Hematopoietic multipotent progenitor cell treated with erythropoietin and hydrocortisone succinate and interleukin-3 and kit ligand, for 17 days (in vitro differentiated cells): ENCODE results near the gene ELMO1.

Source experiments
- DNase-seq: peaks from one replicate; pipeline ENCODE4 v3.0.0-alpha.2; 2015; ENCODE audit warnings: low spot score

Gene ELMO1

GRCh38 chr7:37119296-37119860 lies 329.3 kb downstream of the ELMO1 start:
- no peak for DNase-seq

- no peak for DNase-seq
These were observed 330.7 kb downstream of the ELMO1 start for GRCh38 chr7:37118004-37118403.

DNA sequence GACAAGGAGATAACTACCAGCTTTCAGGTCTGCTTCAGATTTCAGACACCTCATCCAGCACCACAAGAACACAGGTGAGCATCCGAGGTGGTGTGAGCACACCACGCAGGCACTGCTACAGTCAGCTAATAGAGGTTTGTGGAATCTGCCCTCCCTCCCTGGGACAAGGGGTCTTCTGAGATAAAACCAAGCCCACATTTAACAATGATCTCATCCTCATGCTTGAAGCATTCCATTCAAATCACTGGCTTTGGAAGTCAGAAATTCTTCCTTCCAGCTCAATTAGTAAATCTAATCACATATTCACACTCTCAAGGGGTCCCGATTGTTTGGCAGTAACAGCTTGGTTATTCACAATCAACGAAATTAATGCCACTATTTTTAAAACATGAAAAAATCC lies 331.4 kb downstream of the ELMO1 start:
- no peak for DNase-seq

DNA sequence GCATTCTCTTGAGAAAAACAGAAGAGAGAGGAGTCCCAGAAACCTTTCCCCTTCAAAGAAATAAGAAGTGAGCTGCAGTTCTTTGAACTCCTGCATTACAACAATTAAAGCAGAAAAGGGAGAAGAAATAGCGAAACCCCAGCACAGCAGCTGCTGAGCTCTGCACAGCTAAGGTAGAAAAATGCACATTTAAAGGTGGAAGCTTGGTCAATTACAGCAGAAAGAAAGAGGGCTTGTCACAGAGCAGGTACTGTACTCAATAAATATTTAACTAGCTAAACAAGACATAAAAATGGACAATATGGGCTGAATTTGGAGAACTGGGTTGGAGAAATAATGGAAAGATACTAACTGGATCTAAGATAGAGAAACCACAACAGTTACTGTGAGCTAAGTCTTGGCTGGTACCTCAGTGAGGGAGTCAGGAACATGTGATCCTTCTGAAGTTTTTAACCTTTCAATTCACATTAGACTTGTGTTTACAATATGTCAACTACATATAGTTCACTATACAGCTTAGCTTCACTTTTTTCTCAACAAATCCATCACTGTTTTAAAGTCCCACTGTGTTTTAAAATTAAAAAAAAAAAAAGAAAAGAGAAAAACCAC lies 332.5 kb downstream of the ELMO1 start:
- DNase-seq, result no peak

- DNase-seq, result no peak
These were observed 334.9 kb downstream of the ELMO1 start for GRCh38 chr7:37113661-37114355.

- no peak for DNase-seq
These were observed 335.8 kb downstream of the ELMO1 start for GRCh38 chr7:37112876-37113275.

- no peak for DNase-seq
These were observed 336.4 kb downstream of the ELMO1 start for GRCh38 chr7:37112218-37112617.

DNA sequence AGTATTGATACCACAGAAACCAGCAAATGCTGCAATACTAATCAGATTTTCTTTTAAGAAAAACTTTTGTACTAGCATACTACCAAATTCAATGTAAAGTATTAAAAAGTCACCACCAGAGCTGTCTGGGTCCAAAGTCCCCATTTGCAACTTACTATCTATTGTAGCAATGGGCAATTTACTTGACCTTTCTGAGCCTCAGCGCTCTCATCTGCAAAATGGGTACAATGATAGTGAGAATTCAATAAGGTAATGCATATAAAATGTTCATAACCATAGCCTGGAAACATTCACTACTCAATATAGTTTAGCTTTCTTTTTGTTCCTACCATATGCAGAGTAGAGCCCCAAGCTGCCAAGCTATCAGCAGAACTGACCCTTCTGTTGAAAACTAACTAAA lies 337.2 kb downstream of the ELMO1 start:
- no peak for DNase-seq

DNA sequence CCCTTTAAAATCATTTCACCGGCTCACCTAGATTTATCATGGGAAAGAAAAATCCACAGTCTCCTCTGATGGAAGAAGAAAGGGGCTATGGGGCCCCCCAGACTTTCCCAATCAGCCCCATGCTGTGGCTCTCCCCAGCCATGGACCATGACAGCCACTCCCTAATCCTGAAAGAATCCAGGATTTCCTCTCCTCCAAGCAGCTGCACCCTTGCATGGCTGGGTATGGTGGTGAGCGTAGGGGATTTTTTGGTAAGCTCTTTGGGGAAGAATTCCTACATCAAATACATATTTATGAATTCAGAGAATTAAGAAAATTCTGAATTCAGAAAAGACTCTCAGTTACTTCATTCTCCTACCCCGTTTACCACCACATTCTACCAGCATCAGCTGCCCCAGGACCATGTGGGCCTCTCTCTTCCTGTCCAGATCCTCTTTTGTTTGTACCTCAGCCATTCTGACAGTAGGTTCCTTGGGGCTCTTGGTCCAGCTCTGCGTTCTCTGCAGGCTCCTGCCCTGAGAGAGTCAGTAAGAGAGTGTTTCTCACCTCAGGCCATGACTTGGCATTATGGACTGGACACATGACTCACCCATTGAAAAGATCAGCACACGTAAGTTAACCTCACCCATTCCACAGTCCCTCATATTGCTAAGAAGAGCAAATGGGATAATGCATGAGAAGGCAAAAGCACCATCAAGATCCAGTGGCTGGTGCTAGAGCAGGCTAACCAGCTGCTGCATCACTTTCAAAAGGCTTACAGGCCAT lies 337.8 kb downstream of the ELMO1 start:
- no peak for DNase-seq

DNA sequence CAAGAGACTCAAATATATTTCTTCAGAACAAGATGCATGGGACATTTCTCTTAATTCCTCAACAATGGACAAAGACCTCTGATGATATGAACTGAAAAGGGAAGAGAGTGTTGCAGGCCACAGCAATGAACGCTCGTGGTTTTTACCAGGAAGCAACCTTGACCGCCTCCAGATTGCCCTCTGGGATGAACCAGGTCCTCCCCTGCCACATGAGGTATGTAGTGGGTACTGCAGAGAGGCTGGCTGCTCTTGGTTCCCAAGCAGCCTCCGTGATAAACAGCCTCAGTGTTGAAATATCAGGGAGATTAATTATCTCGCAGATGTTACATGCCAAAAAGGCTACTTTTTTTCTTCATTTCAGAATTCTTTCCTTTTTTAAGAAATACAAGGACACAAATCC lies 338.8 kb downstream of the ELMO1 start:
- DNase-seq, result no peak

GRCh38 chr7:37109016-37109683 lies 339.5 kb downstream of the ELMO1 start:
- DNase-seq, result no peak

GRCh38 chr7:37108615-37109014 lies 340.0 kb downstream of the ELMO1 start:
- DNase-seq, result no peak

GRCh38 chr7:37107047-37107750 lies 341.5 kb downstream of the ELMO1 start:
- no peak for DNase-seq

- DNase-seq, result no peak
These were observed 342.9 kb downstream of the ELMO1 start for GRCh38 chr7:37105762-37106161.

DNA sequence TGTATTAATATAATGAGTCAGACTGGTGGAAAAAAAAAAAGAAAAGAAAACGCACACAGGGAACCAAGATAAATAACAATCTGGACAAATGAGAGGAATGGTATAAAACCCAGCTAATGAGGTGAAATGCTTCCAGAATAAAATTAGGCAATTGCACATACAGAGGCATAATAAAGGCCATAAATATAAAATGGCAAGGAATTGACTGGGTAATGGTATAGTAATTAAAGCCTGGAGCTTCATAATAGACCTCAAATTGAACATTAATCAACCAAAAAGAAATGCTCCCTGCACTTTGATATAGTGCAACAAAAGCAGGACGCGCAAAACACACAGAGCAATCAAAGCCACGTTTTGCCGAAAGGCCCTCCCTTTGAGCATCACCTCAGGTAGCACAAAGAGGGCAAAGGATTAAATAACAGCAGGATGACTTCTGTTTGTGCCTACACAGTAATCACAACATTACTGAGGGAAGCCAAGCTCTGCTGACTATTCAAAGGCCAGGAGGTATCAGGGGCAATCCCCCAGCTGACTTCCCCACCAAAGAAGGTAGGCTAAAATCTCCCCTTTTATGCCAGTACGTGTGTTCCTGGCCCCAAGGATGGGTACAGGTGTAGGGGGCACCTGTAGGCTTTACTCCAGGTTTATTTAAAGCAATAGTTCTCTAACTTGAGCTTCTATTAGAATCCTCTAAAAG lies 343.7 kb downstream of the ELMO1 start:
- DNase-seq, result no peak

- no peak for DNase-seq
These were observed 346.0 kb downstream of the ELMO1 start for GRCh38 chr7:37102518-37103137.

GRCh38 chr7:37100735-37101331 lies 347.8 kb downstream of the ELMO1 start:
- no peak for DNase-seq

- DNase-seq, result no peak
These were observed 349.9 kb downstream of the ELMO1 start for GRCh38 chr7:37098762-37099161.

- DNase-seq, result no peak
These were observed 350.7 kb downstream of the ELMO1 start for GRCh38 chr7:37097983-37098382.

GRCh38 chr7:37097276-37097675 lies 351.4 kb downstream of the ELMO1 start:
- no peak for DNase-seq
